ENCODE measurements around the gene HASPIN. TPM values are rescaled to one million over a fixed set of nuclear protein-coding genes. Genes with fewer than 3 reads are reported as not detected.

The HASPIN gene
- total RNA-seq (2021) (30.0 to 30.8 TPM (median 30.4 TPM) in 3 replicates), Bru-seq, nascent RNA (percentile 94 among the genes with signal in this experiment)
- long read RNA-seq, experiment 1, transcript HASPIN-201 (1 exons, 2,797 nt), result major isoform, 24 of 26 reads
- long read RNA-seq, experiment 1, partial matches to known transcripts, result 0 of 26 reads
- long read RNA-seq, experiment 1, other reads (novel, unspliced or antisense), result 2 of 26 reads
- long read RNA-seq, experiment 2, transcript HASPIN-201 (1 exons, 2,797 nt), result major isoform, 10 of 10 reads
- long read RNA-seq, experiment 2, partial matches to known transcripts, result 0 of 10 reads
- long read RNA-seq, experiment 2, other reads (novel, unspliced or antisense), result 0 of 10 reads
- long read RNA-seq, experiment 3, result 0 reads

GRCh38 chr17:3723556-3724377, at the start of gene HASPIN:
Gene HASPIN (plus strand): TSS chr17:3723903. CDS start chr17:3723936, 33 bp downstream.
- H3K4me3 Mint-ChIP-seq, result peak within 1 kb of the TSS; percentile 96
- TF ChIP-seq MYBL2 (CRISPR knock-in tag; IDR thresholded peaks at IDR 0.05), result peak; percentile 98
- TF ChIP-seq ZNF512 (CRISPR knock-in tag; IDR thresholded peaks at IDR 0.05; ENCODE audit: borderline replicate concordance), result no peak
- TF ChIP-seq E2F5 (CRISPR knock-in tag; IDR thresholded peaks at IDR 0.05), result peak; percentile 93
- TF ChIP-seq ATF3 (CRISPR knock-in tag; conservative IDR thresholded peaks at IDR 0.05), result no peak
- TF ChIP-seq RORB (CRISPR knock-in tag; IDR thresholded peaks at IDR 0.05), result no peak
- no peak for TF ChIP-seq EMX1 (CRISPR knock-in tag; IDR thresholded peaks at IDR 0.05)
- TF ChIP-seq JAZF1 (CRISPR knock-in tag; IDR thresholded peaks at IDR 0.05), result no peak
- no peak for TF ChIP-seq ZMAT4 (CRISPR knock-in tag; IDR thresholded peaks at IDR 0.05)
- TF ChIP-seq MXD4 (CRISPR knock-in tag; IDR thresholded peaks at IDR 0.05; ENCODE audit: borderline replicate concordance), result no peak
- no peak for TF ChIP-seq ZNF532 (CRISPR knock-in tag; IDR thresholded peaks at IDR 0.05; ENCODE audit: borderline replicate concordance)
- TF ChIP-seq JUN (CRISPR knock-in tag; IDR thresholded peaks at IDR 0.05), result peak; percentile 90
- peak; percentile 84; the same call in 1 of the 2 replicates for TF ChIP-seq E2F1 (CRISPR knock-in tag; IDR thresholded peaks at IDR 0.05)
- no peak for TF ChIP-seq CBFB (CRISPR knock-in tag; IDR thresholded peaks at IDR 0.05; ENCODE audit: low read depth)
- peak; percentile 95 for TF ChIP-seq FOXK1 (CRISPR knock-in tag; IDR thresholded peaks at IDR 0.05)
- no peak for TF ChIP-seq CTCF (IDR thresholded peaks at IDR 0.05)
- TF ChIP-seq USF2 (CRISPR knock-in tag; IDR thresholded peaks at IDR 0.05), result no peak
- peak; percentile 63; the same call in 1 of the 2 replicates for TF ChIP-seq GABPB1 (CRISPR knock-in tag; IDR thresholded peaks at IDR 0.05)
- 0 out of 2 replicates have a peak, but pooled peaks have one; percentile 77 for TF ChIP-seq KAT7 (CRISPR knock-in tag; IDR thresholded peaks at IDR 0.05; ENCODE audit: borderline replicate concordance)
- TF ChIP-seq IRF1 (CRISPR knock-in tag; IDR thresholded peaks at IDR 0.05), result 0 out of 2 replicates have a peak, but pooled peaks have one; percentile 27
- TF ChIP-seq ZBTB43 (CRISPR knock-in tag; IDR thresholded peaks at IDR 0.05), result peak; percentile 73
- TF ChIP-seq ELF4 (CRISPR knock-in tag; IDR thresholded peaks at IDR 0.05; ENCODE audit: low read depth), result no peak

More at GRCh38 chr17:3723556-3724377, at the start of gene HASPIN:
- Mint-ChIP-seq H3K9me3 (no peaks in the 10 kb centered on the region), H3K27me3 (ENCODE audit: low read depth) (no peaks in the 10 kb centered on the region), H3K4me1 (peaks cover 29% of the 10 kb centered on the region), H3K27ac (peak within 1 kb of the TSS; percentile 85), H3K36me3 (peaks cover 39% of the 10 kb centered on the region)
- POLR2A ChIA-PET, result interaction anchor here (0.5 to 1.9 kb wide), 4 partner anchors 12 to 57 kb away, joined by 4 to 6 read pairs (median 4); partner anchors contain the start of gene P2RX5
- ATAC-seq (peak; percentile 88), DNase-seq (ENCODE audit: low spot score) (peak; percentile 91)
- CTCF ChIA-PET, result interaction anchor here (0.5 to 3.1 kb wide), 16 partner anchors 10 to 746 kb away, joined by 3 to 40 read pairs (median 4); partner anchors contain the start of gene P2RX5

Data from WTC11 (cell line).